Spleen (tissue), 11 donors: ENCODE data around the gene ADARB2. TPM values are rescaled to one million over a fixed set of nuclear protein-coding genes. Genes with fewer than 3 reads are reported as not detected.

ENCODE experiments used
- DNase-seq: peaks from one replicate; pipeline ENCODE4 v3.0.0-alpha.2; 2020
- H3K27ac ChIP-seq, 8 donors: fragments of 200-600 bp; sonication (generic) in 7 of 8; 1 replicate in 4 of 8; 2 replicates in 4 of 8; pipeline versions ENCODE4 v1.5.0 to v1.8.0; 2016 to 2021; ENCODE audit warnings: inconsistent platforms in 4 of 8, mild to moderate bottlenecking in 4 of 8, moderate library complexity in 1 of 8
- H3K27me3 ChIP-seq, 7 donors: fragments of 200-600 bp; sonication (generic) in 6 of 7; replicated peaks in 1 of 7; 1 replicate in 4 of 7; 2 replicates in 3 of 7; pipeline versions ENCODE4 v1.5.0 to v1.8.0; 2016 to 2021; ENCODE audit warnings: inconsistent platforms in 3 of 7, mild to moderate bottlenecking in 1 of 7
- H3K36me3 ChIP-seq, 6 donors: fragments of 200-600 bp; sonication (generic) in 5 of 6; 1 replicate in 4 of 6; 2 replicates in 2 of 6; pipeline versions ENCODE4 v1.5.0 to v1.8.0; 2016 to 2021; ENCODE audit warnings: inconsistent platforms in 2 of 6
- H3K4me1 ChIP-seq, 6 donors: fragments of 200-600 bp; sonication (generic) in 5 of 6; 1 replicate in 3 of 6; 2 replicates in 3 of 6; pipeline versions ENCODE4 v1.5.0 to v1.8.0; 2016 to 2021; ENCODE audit warnings: inconsistent platforms in 3 of 6
- H3K4me3 ChIP-seq, 8 donors: fragments of 200-600 bp; sonication (generic) in 7 of 8; 1 replicate in 4 of 8; 2 replicates in 4 of 8; pipeline versions ENCODE4 v1.5.0 to v1.8.0; 2016 to 2021; ENCODE audit warnings: inconsistent platforms in 4 of 8, mild to moderate bottlenecking in 4 of 8, moderate library complexity in 2 of 8
- H3K9me3 ChIP-seq, 8 donors: fragments of 200-600 bp; sonication (generic) in 7 of 8; 1 replicate in 4 of 8; 2 replicates in 4 of 8; pipeline versions ENCODE4 v1.5.0 to v1.8.0; 2016 to 2021; ENCODE audit warnings: inconsistent platforms in 4 of 8
- POLR2A ChIP-seq, 3 donors: fragments of 450-650 bp; IDR thresholded peaks; one replicate each; pipeline ENCODE4 v1.5.1; 2017; ENCODE audit warnings: antibody characterized with exemption in 3 of 3, mild to moderate bottlenecking in 1 of 3
- POLR2AphosphoS5 ChIP-seq, 3 donors: sonication (generic); formaldehyde crosslinking; IDR thresholded peaks; one replicate each; pipeline ENCODE4 v1.5.1; 2017; ENCODE audit warnings: antibody characterized with exemption in 3 of 3
- WGBS, 5 donors: extraction: QIAGEN DNeasy Blood & Tissue Kit in 3 of 5; methylation state at CpG; one replicate each; pipeline versions ENCODE4 v1.1.5 to v1.1.7; 2013 to 2018; 5-methylcytosine and 5-hydroxymethylcytosine counted together
- intact Hi-C: fragments of 100-400 bp; cut with DNase I; formaldehyde crosslinking; loops from one replicate; pipeline ENCODE4 v1.15.0; 2023; ENCODE audit warnings: low total_unique reads
- polyA plus RNA-seq, 3 donors: library from polyadenylated mRNA; stranded (reverse); fragments of 200-250 nt; gene quantifications; one replicate each; pipeline ENCODE4 v1.2.1, GENCODE V29; 2013
- total RNA-seq, 7 donors: library from RNA; depleted of rRNA in 3 of 7; stranded (reverse); fragments of >200 nt in 3 of 7; fragmentation: NEBNext Ultra II Directional in 4 of 7; extraction: Animal tissue kit (Norgen Biotek cat#: 25700) in 4 of 7; gene quantifications; one replicate each; pipeline versions ENCODE4 v1.1.0 to v1.2.1, GENCODE V29; 2016 to 2021
- TF ChIP-seq, protein P1 (sequence below), 11 experiments: fragments of 200-600 bp in 7 of 11; fragments of 450-650 bp in 4 of 11; sonication (generic) in 4 of 11; IDR thresholded peaks in 8 of 11; conservative IDR thresholded peaks in 3 of 11; 1 replicate in 7 of 11; 2 replicates in 4 of 11; pipeline versions ENCODE4 v1.4.0 to v1.8.0; 2016 to 2021; ENCODE audit warnings: antibody characterized with exemption in 11 of 11, inconsistent platforms in 4 of 11, mild to moderate bottlenecking in 1 of 11
- donor health status: healthy with polysubstance abuse.
- donor health status: DM: no; HTN: no; CAD: no; lungs with moderate emphysema.
- donor health status: DM: no; HTN: no; CAD: no.
- donor health status: Bipolar disorder and iron deficiency.
- donor health status: healthy.
- donor health status: DM: no; HTN: no; CAD: no.
- donor health status: DM: yes; HTN: yes; CAD: no.

The ADARB2 gene
- total and polyA plus RNA-seq, 10 donors = 0.05 to 8.1 (median 0.96) TPM

DNA sequence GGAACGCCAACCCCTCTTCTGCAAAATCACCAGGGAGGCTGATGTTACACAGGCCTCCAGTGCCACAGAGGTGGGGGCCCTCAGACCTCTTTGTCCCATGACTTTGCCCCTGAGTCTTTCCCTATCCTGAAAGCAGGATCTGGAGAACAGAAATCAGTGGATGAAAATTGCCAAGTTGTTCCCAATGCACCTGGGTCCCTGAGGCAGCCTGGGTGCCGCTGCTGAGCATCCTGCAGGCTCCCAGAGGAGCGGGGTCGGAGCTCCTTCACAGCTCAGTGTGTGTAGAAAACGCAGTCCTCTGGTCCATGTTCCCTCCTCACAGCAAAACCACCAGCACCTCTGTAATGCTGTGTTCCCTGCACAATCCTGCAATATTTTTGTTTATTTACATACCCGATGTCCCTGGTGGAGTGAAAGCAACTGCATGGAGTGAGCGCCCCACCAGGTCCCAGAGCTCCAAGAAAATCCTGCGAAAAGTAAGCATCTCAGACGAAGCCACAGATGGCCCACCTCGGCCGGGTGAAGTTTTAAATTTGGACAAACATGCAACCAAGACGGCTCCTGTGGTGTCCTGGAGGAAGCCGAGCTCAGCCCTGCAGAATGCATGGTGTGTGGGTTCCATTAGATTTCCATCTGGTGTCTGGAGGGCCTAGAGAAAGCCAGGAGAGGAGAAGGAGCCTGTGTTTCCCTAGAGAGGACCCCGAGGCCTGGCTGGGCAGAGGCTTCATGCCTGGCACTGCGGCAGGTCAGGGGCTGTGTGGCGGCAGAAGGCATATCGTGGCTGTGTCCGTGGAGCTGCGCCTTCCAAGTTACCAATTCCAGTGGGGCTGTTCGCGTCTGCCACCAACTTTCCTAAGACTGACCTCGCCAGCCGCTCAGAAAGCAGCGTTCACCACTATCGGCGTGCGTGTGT lies 445.9 kb downstream of the ADARB2 start:
- peaks cover 0 to 21% (median 0%) of the 10 kb centered on the region in 7 donors for H3K27me3 ChIP-seq
- DNase-seq = no peak
- TF ChIP-seq POLR2A (IDR thresholded peaks at IDR 0.05) (no peak), POLR2AphosphoS5 (IDR thresholded peaks at IDR 0.05) (no peak)
- TF ChIP-seq, protein P1, sequence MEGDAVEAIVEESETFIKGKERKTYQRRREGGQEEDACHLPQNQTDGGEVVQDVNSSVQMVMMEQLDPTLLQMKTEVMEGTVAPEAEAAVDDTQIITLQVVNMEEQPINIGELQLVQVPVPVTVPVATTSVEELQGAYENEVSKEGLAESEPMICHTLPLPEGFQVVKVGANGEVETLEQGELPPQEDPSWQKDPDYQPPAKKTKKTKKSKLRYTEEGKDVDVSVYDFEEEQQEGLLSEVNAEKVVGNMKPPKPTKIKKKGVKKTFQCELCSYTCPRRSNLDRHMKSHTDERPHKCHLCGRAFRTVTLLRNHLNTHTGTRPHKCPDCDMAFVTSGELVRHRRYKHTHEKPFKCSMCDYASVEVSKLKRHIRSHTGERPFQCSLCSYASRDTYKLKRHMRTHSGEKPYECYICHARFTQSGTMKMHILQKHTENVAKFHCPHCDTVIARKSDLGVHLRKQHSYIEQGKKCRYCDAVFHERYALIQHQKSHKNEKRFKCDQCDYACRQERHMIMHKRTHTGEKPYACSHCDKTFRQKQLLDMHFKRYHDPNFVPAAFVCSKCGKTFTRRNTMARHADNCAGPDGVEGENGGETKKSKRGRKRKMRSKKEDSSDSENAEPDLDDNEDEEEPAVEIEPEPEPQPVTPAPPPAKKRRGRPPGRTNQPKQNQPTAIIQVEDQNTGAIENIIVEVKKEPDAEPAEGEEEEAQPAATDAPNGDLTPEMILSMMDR (IDR thresholded peaks at IDR 0.05 in 8 of 11, conservative IDR thresholded peaks at IDR 0.05 in 3 of 11) = no peak
- H3K9me3 ChIP-seq = no peaks in the 10 kb centered on the region
- no peak overlapping the region for H3K27ac ChIP-seq
- H3K4me3 ChIP-seq = no peak overlapping the region
- peaks cover 0 to 13% (median 3%) of the 10 kb centered on the region in 6 donors for H3K4me1 ChIP-seq
- intact Hi-C loops = no loop called here
- no peaks in the 10 kb centered on the region for H3K36me3 ChIP-seq
- WGBS, 5 donors = 86 to 94% (median 88%) methylated on average over 25 to 27 of the region's 27 CpGs

DNA sequence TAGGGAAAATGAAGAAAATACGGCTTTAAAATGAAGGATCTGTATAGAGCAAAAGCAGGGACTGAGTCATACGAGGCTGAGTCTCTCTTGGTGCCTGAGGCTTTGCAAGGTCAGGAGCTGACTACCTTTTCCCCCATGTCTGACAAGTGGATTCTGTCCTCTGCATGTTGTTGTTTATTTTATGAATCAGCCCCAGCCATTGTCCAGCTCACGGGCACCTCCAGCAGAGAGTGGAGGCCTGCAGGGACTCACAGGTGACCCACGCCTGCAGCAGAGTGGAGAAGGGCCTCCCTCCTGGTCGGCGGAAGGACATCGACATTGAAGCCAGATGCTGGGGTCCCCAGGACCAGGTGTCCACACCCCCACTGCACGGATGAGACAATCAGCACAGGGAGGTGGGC lies 447.3 kb downstream of the ADARB2 start:
- 85 to 94% (median 89%) methylated on average over 8 of the region's 8 CpGs for WGBS, 5 donors
- no peak overlapping the region for H3K27ac ChIP-seq
- intact Hi-C loops = no loop called here
- TF ChIP-seq POLR2AphosphoS5 (IDR thresholded peaks at IDR 0.05) = no peak
- TF ChIP-seq POLR2A (IDR thresholded peaks at IDR 0.05) = no peak
- TF ChIP-seq, protein P1 (IDR thresholded peaks at IDR 0.05 in 8 of 11, conservative IDR thresholded peaks at IDR 0.05 in 3 of 11) = no peak
- DNase-seq = no peak
- no peaks in the 10 kb centered on the region for H3K36me3 ChIP-seq
- no peaks in the 10 kb centered on the region for H3K9me3 ChIP-seq
- H3K4me1 ChIP-seq = peaks cover 0 to 13% (median 3%) of the 10 kb centered on the region in 6 donors
- H3K4me3 ChIP-seq = no peak overlapping the region
- H3K27me3 ChIP-seq = peaks cover 0 to 21% (median 0%) of the 10 kb centered on the region in 7 donors

DNA sequence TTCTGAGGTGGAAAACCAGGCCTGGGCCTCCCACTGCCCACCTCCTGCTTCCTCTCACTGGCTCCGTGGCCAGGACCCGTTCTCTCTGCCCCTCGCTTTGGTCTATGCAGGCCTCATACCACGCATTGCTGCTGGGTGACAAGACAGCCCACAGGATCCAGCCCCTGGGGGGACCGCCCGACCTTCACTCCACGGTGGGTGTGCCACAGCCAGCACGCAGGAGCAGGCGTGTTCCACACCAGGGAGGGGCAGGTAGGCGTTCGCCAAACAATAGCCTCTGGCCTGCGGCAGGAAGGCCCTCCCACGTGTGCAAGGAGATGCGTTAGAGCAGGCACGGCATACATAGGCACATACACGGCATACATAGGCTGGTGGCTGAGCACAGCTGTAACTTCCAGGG lies 447.7 kb downstream of the ADARB2 start:
- no peak overlapping the region for H3K4me3 ChIP-seq
- no peak for DNase-seq

More for the DNA sequence above, 447.7 kb downstream of the ADARB2 start:
- Histone ChIP-seq H3K36me3 (no peaks in the 10 kb centered on the region), H3K27me3 (peaks cover 0 to 18% (median 0%) of the 10 kb centered on the region in 7 donors), H3K27ac (no peak overlapping the region), H3K4me1 (peaks cover 0 to 13% (median 3%) of the 10 kb centered on the region in 6 donors), H3K9me3 (no peaks in the 10 kb centered on the region)
- WGBS, 5 donors = 70 to 87% (median 81%) methylated on average over 14 to 16 of the region's 16 CpGs
- no peak for TF ChIP-seq POLR2A (IDR thresholded peaks at IDR 0.05)
- TF ChIP-seq, protein P1 (IDR thresholded peaks at IDR 0.05 in 8 of 11, conservative IDR thresholded peaks at IDR 0.05 in 3 of 11) = no peak
- peak in 1 of 3 donors; percentile 29 for TF ChIP-seq POLR2AphosphoS5 (IDR thresholded peaks at IDR 0.05)
- intact Hi-C loops = no loop called here
